BE2C (cell line): ENCODE results near the gene VSIR.
A peak's percentile ranks its signal among the peaks of the same experiment; 100 is the strongest.

Experiments used
- DNase-seq: peaks from one replicate; pipeline ENCODE4 v3.0.0-alpha.2; 2020
- H3K27me3 ChIP-seq: fragments of 250-450 bp; sonication (Bioruptor Pico); 2 replicates; pipeline ENCODE4 v1.5.1; 2020; ENCODE audit warnings: mild to moderate bottlenecking
- H3K36me3 ChIP-seq: fragments of 250-450 bp; sonication (Bioruptor Pico); 2 replicates; pipeline ENCODE4 v1.5.1; 2020; ENCODE audit warnings: mild to moderate bottlenecking
- H3K4me1 ChIP-seq: fragments of 250-450 bp; sonication (Bioruptor Pico); 2 replicates; pipeline ENCODE4 v1.5.1; 2020
- H3K4me3 ChIP-seq: 2 replicates; pipeline ENCODE4 v1.5.1; 2011; ENCODE audit warnings: low read depth, low read length
- H3K9me3 ChIP-seq: fragments of 250-450 bp; sonication (Bioruptor Pico); 2 replicates; pipeline ENCODE4 v1.5.1; 2020
- TF ChIP-seq, protein P1 (sequence below): IDR thresholded peaks from 2 replicates; pipeline ENCODE4 v1.5.1; 2012; ENCODE audit warnings: mild to moderate bottlenecking, low read depth, low read length

Gene VSIR

DNA sequence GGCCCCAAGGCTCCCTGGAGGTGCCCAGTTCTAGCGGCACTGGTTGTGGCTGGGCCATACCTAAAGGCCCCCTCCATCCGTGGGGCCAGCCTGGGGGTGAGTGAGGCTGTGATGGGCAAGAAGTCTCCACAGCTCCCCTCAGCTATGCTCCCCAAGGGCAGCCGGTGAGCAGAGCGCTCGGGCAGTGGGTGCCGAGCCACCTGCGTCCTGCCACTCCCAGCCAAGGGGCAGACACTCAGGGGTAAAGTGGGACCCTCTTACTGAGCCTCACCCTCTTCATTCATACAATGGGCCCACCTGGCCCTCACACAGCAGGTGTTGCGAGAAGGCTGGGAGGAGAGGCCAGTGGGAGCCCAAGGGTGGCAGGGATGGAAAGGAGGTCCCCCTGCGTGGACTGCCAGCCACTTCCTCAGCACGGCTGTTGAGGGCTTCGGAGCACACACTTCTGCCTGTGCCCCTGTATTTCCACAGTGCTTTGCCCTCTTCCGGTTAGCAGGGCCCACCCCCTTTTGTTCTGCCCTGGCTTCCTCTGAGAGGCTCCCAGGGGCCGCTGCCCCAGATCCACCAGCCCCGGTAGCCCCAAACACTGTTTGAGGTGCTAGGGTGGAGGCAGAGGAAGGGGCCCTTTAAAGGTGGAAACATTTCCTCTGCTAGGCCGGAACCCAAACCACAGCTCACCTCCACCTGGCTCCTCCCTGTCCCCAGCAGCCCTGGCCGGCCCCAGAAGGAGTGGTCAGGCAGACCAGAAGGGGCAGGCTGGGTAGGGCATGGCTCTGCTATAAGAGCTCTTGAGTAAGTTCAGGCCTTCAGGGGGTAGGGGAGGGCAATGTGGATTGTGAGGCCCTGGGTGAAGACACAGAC lies 37.4 kb downstream of the VSIR start:
- H3K27me3 ChIP-seq: no peaks in the 10 kb centered on the region
- no peak for DNase-seq
- no peaks in the 10 kb centered on the region for H3K36me3 ChIP-seq
- H3K9me3 ChIP-seq: no peaks in the 10 kb centered on the region
- H3K4me1 ChIP-seq: no peaks in the 10 kb centered on the region
- TF ChIP-seq, protein P1, sequence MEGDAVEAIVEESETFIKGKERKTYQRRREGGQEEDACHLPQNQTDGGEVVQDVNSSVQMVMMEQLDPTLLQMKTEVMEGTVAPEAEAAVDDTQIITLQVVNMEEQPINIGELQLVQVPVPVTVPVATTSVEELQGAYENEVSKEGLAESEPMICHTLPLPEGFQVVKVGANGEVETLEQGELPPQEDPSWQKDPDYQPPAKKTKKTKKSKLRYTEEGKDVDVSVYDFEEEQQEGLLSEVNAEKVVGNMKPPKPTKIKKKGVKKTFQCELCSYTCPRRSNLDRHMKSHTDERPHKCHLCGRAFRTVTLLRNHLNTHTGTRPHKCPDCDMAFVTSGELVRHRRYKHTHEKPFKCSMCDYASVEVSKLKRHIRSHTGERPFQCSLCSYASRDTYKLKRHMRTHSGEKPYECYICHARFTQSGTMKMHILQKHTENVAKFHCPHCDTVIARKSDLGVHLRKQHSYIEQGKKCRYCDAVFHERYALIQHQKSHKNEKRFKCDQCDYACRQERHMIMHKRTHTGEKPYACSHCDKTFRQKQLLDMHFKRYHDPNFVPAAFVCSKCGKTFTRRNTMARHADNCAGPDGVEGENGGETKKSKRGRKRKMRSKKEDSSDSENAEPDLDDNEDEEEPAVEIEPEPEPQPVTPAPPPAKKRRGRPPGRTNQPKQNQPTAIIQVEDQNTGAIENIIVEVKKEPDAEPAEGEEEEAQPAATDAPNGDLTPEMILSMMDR: no peak
- no peak overlapping the region for H3K4me3 ChIP-seq

DNA sequence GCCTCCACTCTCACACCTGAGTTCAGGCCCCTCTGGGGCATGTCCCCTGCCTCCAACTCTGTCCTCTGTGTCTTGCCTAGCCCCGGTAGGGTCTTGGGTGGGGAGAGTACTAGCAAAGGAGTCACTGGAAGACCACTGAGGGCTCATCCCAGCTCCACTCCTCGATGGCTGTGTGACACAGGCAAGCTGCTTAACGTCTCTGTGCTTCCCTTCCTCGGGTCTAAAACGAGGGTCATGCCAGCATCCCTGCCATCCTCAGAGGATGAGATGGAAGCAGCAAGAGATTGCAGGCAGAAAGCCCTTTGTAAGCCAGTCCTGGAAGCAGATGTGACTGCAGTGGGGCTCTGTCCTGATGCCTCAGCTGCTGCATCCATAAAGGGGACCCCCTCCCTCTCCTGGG lies 38.5 kb downstream of the VSIR start:
- Histone ChIP-seq H3K27me3 (no peaks in the 10 kb centered on the region), H3K36me3 (no peaks in the 10 kb centered on the region), H3K4me1 (no peaks in the 10 kb centered on the region), H3K9me3 (no peaks in the 10 kb centered on the region), H3K4me3 (no peak overlapping the region)
- TF ChIP-seq, protein P1: no peak
- no peak for DNase-seq

DNA sequence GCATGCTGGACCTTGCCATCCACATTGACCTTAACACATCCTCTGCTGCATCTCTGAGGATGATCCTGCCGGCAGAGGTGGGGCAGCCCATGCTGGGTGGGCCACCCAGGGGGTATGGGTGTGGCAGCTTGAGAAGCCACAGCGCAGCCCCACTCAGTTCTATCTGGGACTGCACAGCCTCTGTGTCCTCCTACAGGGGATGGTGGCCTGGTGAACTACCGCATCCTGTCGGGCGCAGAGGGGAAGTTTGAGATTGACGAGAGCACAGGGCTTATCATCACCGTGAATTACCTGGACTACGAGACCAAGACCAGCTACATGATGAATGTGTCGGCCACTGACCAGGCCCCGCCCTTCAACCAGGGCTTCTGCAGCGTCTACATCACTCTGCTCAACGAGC lies 41.5 kb downstream of the VSIR start:
- TF ChIP-seq, protein P1: no peak
- no peak for DNase-seq
- H3K27me3 ChIP-seq: no peaks in the 10 kb centered on the region
- no peaks in the 10 kb centered on the region for H3K36me3 ChIP-seq
- H3K9me3 ChIP-seq: no peaks in the 10 kb centered on the region
- no peak overlapping the region for H3K4me3 ChIP-seq
- H3K4me1 ChIP-seq: peaks cover 23% of the 10 kb centered on the region

DNA sequence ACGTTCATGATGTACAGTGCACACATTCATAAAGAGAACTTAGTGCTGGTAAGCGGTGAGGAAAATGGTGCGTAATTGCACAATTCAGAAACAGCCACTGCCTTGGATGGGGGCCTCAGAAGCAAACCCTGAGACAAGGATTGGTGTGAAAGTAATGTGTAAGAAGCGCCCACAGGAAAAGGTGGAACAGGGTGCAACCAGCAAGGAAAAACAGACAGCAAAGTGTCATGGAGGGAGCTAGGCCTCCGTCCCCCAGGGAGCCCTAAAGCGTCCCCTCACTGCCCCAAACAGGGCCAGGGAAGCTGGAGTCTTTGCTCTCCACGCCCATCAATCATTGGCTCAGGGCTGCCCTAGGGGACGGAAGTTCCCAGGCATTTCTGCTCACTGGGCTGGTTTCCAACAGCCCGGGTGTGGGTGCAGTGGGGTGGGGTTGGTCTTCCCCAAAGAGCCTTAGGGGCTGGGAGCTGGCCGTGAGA lies 44.1 kb downstream of the VSIR start:
- Histone ChIP-seq H3K27me3 (no peaks in the 10 kb centered on the region), H3K4me1 (peaks cover 37% of the 10 kb centered on the region), H3K9me3 (no peaks in the 10 kb centered on the region), H3K36me3 (no peaks in the 10 kb centered on the region), H3K4me3 (no peak overlapping the region)
- TF ChIP-seq, protein P1: no peak
- DNase-seq: peak; percentile 88

DNA sequence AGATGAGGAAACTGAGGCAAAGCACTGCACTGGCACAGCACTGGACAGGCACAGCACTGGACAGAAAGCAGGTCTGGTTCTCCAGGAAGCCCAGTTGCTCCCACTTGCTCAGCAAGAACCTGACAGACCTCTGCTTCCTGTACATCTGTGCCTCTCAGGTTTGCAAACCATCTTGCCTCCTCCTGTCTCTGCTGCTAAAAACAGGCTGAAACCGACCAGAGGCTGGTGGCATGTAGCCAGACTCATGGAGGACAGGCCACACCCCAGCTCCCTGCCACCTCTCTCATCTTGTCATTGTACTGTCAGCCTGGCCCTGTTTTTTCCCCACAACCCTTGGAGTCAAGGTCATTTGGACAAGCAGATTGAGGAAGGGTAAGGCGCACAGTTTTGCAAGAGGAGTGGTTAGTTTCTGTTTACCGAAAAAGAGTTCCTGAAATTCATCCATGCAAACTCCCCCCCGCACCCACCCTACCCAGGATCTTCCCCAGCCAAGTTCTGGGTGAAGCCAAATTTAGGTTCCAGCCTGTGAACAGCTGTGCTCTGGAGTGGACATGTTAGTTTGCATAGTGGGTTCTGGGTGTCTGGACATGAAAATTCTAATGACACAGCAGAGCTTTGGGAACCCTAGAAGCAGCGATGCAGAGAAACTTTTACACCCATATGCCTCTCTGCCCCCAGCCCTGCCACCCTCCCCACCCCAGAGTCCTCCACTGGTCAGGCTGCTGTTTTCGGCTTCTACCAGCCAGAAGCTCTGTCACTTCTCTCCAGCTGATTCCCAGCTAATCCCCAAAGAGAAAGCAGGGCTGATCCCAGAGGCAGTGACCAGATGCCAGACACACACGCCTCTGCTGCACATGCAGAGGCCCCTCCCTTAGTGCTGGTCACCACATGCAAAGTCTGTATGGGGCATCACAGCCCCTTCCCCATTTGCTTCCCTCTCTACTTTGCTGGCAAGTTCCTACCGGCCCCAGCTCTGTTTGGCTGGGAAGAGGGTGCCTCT lies 45.3 kb downstream of the VSIR start:
- H3K9me3 ChIP-seq: no peaks in the 10 kb centered on the region

More for the DNA sequence above, 45.3 kb downstream of the VSIR start:
- Histone ChIP-seq H3K4me1 (peaks cover 37% of the 10 kb centered on the region), H3K36me3 (no peaks in the 10 kb centered on the region), H3K4me3 (peak overlapping the region; percentile 14; the same call in 1 of the 2 replicates), H3K27me3 (no peaks in the 10 kb centered on the region)
- peak; percentile 78 for DNase-seq
- TF ChIP-seq, protein P1: no peak
